GM19099 (cell line): ENCODE data around the gene BCOR.

Experiments
- POLR2A ChIP-seq: IDR thresholded peaks from 3 replicates; pipeline ENCODE4 v1.6.1; 2011; ENCODE audit warnings: low read depth; ENCODE audit not compliant: insufficient read length; ENCODE audit errors: extremely low read depth

The BCOR gene

DNA sequence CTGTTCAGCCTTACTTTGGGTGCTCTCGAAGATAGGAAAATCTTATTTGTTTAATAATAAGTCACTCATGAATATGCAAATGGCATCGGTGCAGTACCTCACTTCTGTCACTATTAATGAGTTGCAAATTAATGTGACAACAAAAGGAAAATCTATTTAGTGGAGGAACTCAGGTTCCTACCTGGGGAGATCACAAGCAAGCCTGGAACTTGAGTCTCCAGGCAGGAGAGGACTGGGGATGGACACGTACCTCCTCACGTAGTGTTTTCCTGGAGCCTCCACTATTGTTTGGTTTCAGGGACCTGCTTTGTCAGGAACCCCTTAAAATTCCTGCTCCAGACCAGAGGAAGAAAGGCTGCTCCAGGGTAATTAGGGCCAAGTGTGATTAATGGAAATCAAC is 82.1 kb downstream of the BCOR start:
- TF ChIP-seq POLR2A = no peak

DNA sequence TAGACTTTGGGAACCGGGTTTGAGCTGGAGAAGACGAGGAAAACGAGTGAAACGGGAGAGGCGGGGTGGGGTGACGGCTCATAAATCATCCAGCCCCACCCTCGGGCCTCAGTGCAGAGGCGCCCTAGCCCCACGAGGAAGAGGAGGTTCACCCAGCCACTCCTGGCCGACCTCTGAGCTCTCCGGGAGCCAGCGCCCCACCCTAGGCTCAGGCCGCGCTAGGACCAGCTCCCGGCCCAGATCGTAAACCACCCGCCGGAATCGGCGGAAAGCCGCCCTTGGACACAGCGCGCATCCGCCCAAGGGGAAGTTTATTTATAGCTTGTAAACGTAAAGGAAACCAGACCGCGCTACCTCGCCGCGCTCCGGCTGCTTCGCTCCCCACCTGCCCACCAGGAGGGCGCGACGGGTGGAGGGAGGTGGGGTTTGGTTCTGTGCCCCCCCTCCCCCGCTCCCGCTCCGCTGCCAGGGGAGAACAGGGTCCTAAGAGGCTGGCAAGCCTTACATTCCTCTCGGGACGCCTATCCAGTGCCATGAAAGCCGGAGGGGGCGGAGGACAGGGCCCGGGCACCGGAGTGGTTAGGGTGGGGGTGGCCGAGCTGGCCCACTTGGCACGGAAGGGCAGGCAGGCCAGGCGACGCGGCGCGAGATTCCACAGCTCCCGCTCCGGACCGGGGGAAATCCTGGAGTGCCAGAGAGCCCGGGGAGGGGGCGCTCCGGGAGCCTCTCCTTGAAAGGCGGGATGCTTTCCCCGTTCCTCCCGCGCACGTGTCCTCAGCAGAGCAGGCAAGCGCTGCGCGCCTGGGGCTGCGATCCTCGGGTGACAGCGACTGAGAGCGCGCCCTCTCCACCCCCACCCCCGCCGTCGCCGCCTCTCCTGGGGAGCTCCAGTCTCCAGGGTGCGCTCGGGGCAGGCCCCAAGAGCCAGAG is 84.2 kb downstream of the BCOR start:
- no peak for TF ChIP-seq POLR2A

DNA sequence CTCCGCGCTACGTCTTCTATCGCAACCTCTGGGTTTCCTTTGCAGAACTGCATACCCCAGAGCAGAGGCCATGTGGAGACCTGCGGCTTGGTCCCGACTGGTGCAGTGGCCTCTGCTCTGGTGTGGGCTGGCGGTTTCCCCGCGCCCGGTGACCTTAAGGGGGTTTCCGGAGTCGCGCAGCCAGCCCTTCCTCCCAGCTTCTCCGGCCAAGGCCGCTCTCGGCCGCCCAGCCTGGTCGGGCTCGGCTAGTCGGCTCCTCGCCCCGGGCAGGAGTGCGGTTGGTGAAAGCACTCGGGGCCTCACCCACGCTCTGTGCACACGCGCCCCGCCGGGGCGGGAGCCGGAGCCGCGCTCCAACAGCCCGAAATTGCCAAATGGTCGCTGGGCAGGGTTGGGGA is 84.9 kb downstream of the BCOR start:
- no peak for TF ChIP-seq POLR2A

DNA sequence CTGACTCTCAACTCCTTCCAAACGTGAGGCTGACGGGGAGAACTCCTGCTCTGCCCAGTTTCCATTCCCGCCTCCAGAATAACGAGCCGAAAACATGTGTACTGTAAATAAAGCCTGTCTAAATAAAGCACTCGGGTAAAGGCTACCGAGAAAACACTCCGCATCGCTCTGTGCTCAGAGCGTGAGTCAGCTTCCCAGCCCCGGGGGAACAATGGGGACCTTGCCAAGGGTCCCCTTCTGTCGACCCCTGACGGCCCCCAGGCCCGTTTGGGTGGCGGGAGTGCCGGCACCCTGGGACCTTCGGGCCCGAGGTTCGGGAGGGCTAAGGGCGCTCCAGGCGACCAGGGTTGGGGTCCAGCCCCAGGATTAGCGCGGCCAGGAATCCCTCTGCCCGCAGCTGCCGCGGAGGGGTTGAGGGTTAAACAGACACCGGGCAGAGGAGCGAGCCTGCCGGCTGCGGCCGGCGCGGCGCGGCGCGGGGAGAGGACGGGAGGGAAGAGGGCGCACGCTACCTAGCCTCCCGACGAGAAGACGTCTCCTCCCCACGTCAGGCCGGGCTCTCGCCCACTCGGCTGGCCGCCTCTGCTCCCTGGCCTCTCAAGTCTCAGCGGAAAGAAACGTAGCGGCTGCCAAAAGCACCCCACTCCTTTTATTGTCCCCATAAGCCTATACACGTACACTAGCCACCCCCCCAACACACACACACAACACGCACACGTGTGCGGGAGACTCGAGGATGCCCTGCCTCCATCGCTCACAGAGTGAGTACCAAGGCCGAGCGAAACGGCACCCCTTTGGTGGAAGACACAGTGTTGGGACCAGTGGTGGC is 85.5 kb downstream of the BCOR start:
- TF ChIP-seq POLR2A = no peak

DNA sequence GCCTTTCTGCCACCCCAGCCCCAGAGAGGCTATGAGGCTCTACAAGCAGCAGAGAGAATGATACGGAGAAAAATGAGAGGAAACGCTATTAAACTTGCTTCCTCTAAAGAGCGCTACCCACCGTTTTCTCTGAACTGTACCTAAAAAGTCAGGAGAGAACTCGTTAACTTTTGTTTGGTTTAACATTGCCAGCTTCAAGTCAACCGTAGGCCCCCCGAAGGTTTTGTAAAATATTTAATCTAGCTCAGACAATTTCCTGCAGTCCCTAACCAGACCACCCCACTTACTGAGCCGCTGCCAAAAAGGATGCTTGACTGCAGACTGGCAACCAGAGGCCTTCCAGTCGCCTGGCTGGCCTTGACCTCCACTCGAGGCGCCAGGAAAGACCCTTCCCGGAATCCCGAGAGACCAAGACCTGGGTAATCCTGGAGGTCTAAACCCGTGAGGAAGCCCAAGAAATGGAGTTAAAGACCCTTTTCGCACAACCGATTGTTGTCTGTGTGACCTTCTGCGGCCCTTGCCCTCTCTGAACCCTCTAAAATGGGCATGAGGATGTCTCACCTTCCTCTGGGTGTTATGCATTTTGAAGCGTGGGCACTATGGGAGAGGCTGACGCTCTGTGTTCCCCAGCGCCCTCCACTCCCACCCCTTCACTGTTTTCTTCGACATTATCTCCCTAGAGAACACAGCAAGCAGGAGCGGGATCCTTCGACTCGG is 86.3 kb downstream of the BCOR start:
- no peak for TF ChIP-seq POLR2A

DNA sequence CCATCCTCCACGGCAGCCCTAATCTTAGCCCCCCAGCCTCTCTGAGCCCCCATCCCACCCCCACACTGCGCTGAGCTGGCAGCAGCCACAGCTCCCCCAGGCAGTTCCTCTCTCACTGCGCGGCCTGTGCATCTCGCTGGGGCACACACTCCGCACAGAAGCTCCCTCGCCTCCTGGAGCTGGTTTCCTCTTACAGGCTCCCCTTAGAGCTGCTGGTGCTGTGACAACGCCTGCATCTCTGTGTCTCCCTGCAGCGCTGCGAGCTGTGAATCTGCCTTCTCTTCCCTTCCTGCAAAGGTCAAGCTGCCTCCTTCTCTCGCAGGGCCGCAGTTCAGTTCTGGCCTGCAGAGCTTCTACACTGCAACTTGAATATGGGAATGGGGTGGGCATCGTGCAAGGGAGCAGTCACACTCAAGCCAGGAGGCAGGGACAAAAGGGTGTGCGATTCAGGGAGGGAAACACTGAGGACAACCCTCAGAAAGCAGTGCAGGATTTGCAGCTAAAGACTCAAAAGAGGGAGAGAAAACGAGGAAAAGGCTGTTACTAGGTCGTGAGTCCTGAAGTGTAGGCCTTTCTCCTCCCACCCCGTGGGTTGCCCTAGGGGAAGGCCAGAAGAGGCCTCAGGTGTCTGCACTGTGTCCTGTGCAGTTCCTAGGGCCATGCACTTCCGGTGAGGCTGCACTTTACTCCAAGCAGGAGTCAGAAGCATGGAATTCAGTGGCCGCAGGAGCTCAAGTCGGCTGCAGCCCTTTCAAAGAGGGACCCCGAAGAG is 87.0 kb downstream of the BCOR start:
- no peak for TF ChIP-seq POLR2A

DNA sequence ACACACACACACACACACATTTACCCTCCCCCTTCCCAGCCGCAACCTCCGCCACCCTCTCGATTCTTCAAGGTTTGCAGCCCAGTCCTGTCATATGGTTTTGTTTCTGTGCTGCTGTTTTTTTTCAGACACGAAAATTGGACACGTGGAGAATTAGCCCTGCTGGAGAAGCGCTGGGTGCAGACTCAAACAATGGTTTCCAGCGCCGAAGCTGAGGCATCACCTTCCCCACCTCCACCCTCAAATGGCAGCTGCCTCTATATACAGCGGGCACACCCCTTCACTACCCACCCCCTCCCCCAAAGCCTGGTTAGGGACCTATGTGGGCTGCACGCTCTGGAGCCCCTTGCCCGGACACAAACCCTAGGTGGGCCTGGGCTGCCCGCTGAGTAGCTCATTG is 87.9 kb downstream of the BCOR start:
- no peak for TF ChIP-seq POLR2A

DNA sequence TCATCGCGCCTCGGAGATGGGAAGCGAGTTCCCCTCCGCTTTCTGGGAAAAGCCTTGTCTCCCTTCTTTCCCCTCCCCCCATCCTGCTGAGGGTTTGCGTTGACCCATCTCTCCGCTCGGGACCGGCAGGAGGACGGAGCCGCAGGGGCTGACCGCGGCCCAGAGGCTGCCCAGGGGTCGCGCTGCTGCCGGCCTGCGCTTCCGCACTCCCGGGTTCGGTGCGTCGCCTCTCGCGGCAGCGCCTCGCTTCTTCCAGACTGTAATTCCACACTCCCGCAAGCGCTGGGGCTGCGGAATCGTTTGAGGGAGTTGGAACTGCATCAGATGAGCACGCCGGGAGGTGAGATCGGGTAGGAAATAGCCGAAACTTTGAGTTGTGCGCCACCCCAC is 88.3 kb downstream of the BCOR start:
- no peak for TF ChIP-seq POLR2A

DNA sequence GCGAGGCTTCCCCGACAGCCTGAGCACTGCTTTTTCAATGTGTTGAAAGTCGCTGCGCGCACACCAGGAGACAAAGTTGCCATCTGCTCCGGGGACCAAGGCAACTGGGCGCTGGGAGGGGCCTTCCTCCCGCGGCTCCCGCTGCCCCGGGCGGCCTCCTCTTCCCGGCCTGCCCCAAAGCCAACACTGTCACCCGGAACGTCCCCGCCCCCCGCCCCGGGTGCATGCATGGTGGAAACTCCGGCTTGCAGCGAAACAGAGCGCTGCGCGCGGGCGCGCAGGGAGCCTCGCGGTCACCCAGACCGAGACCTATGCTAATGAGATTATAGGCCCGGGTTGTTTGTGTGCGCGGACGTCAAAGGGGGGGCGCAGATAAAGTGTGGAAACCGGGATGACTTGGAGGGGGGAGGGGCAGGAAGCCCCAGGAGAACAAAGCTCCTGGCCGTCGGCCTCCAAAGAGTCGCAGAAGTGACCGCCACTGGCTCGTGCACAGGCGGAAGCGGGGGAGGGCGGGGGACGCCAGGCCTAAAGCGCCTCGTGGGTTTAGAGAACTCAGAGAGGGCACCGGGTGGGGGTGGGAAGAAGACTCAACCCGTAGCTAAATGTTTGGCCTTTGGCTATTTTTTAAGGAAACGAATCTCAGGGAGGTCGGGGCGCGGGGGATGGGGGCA is 88.8 kb downstream of the BCOR start:
- TF ChIP-seq POLR2A = no peak

DNA sequence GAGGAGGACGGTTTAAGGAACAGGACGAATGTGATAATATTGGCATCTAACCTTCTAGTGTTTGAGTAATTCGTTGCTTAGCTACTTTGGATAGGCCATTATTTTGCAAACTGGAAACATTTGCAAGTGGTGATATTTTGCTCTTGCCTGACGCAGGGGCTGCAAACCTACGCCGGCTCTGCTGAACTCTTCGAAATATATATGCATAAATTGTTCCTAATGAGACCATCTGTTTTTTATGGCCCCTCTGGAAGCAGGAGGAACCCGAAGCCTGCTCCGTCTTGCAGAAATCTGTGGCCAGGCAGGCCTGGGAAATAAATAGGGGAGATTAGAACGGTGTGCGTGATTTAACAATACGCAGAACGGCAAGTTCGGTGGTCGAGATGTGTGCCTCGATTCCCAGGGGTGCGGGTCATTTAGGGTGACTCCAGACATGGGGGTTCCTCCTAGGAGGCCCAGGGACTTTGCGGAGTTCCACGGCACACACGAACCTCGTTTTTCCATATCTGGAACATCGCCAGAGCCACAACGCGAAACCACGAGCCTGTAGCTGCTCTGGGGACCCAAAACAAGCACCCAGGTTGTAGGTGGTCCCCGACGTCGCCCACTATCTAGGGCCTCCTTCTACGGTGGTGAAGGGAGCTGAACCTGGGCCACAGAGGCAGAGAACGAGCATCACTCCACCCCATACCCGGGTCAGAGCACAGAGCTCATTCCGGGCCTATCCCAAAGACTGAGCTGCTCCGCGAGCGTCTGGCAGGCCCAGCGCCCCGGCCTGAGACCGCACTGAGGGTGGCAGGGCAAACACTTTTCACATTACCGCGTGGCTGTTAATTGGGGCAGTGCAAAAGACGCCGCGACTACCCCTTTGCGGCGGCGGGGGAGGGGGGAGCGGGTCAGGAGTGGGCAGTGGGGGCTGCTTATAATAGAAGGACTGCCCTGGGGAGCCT is 89.7 kb downstream of the BCOR start:
- TF ChIP-seq POLR2A = no peak

DNA sequence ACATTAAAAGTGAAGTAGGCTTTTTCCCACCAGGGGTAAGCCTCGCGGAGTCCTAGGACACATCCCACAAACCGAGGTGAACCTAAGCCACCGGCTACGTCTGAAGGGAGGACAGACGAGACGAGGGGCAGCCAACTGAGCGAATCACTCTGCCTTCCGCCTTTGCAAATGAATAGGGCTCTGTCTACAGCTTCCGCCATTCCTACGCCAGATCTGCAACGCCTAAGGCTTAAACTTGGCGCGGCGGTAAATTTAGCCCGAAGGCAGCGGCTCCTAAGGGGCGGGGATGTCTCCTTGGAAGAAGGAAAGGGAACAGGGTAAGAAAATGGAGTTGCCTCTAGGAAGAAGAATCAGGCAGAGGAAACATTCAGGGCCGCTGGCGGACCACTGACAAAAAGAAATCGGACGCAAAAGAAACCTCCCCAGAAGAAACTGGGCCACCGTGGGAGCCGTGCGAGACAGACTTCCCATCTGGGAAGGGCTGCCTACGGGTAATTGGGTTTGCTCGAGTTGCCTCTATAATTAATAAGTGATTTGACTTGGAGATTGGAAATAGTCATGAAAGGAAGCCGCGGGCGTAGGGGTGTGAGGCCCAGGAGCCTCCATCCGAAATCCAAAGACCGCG is 90.5 kb downstream of the BCOR start:
- TF ChIP-seq POLR2A = no peak
